T-helper 2 cell treated with Interferon-gamma antibody and Interleukin-4, amounts not matched to agents 5 μg/mL and 100 μg/mL, for 36 hours (primary cell): ENCODE data around the gene SLC44A1.

Experiments
- DNase-seq: peaks from one replicate; pipeline ENCODE4 v3.0.0; 2021; ENCODE audit warnings: low spot score
- H3K27ac Mint-ChIP-seq: one replicate; pipeline ENCODE4 v1.8.0; 2021; ENCODE audit warnings: mild to moderate bottlenecking, mixed read lengths
- H3K27me3 Mint-ChIP-seq: one replicate; pipeline ENCODE4 v1.8.0; 2021; ENCODE audit warnings: low read depth, mixed read lengths
- H3K36me3 Mint-ChIP-seq: one replicate; pipeline ENCODE4 v1.8.0; 2021; ENCODE audit warnings: low read depth, mixed read lengths
- H3K4me1 Mint-ChIP-seq: one replicate; pipeline ENCODE4 v1.8.0; 2021; ENCODE audit warnings: low read depth, mixed read lengths
- H3K4me3 Mint-ChIP-seq: one replicate; pipeline ENCODE4 v1.8.0; 2022; ENCODE audit warnings: mild to moderate bottlenecking, moderate library complexity, mixed read lengths
- H3K9me3 Mint-ChIP-seq: one replicate; pipeline ENCODE4 v1.8.0; 2021; ENCODE audit warnings: mixed read lengths

SLC44A1 gene

GRCh38 chr9:105290954-105291353, 46.5 kb downstream of the SLC44A1 start:
- peaks cover 23% of the 10 kb centered on the region for H3K27me3 Mint-ChIP-seq
- H3K4me1 Mint-ChIP-seq = peaks cover 5% of the 10 kb centered on the region
- H3K27ac Mint-ChIP-seq = no peak overlapping the region
- H3K4me3 Mint-ChIP-seq = no peak overlapping the region
- no peaks in the 10 kb centered on the region for H3K9me3 Mint-ChIP-seq
- DNase-seq = no peak
- no peaks in the 10 kb centered on the region for H3K36me3 Mint-ChIP-seq

- Mint-ChIP-seq H3K9me3 (no peaks in the 10 kb centered on the region), H3K4me1 (peaks cover 5% of the 10 kb centered on the region), H3K36me3 (no peaks in the 10 kb centered on the region), H3K27me3 (peaks cover 23% of the 10 kb centered on the region), H3K27ac (no peak overlapping the region), H3K4me3 (no peak overlapping the region)
- no peak for DNase-seq
These were observed 47.0 kb downstream of the SLC44A1 start for GRCh38 chr9:105291422-105291859.

GRCh38 chr9:105291938-105292337, 47.5 kb downstream of the SLC44A1 start:
- Mint-ChIP-seq H3K4me1 (peaks cover 6% of the 10 kb centered on the region), H3K27me3 (peaks cover 23% of the 10 kb centered on the region), H3K27ac (no peak overlapping the region), H3K36me3 (no peaks in the 10 kb centered on the region), H3K4me3 (no peak overlapping the region), H3K9me3 (no peaks in the 10 kb centered on the region)
- DNase-seq = no peak

GRCh38 chr9:105293408-105293807, 49.0 kb downstream of the SLC44A1 start:
- Mint-ChIP-seq H3K4me1 (peaks cover 7% of the 10 kb centered on the region), H3K36me3 (no peaks in the 10 kb centered on the region), H3K9me3 (no peaks in the 10 kb centered on the region), H3K4me3 (no peak overlapping the region), H3K27ac (no peak overlapping the region), H3K27me3 (peaks cover 21% of the 10 kb centered on the region)
- no peak for DNase-seq

- DNase-seq = no peak
- Mint-ChIP-seq H3K9me3 (no peaks in the 10 kb centered on the region), H3K27ac (no peak overlapping the region), H3K4me1 (peaks cover 16% of the 10 kb centered on the region), H3K36me3 (no peaks in the 10 kb centered on the region), H3K27me3 (peaks cover 18% of the 10 kb centered on the region), H3K4me3 (no peak overlapping the region)
These were observed 50.7 kb downstream of the SLC44A1 start for GRCh38 chr9:105295201-105295550.

- Mint-ChIP-seq H3K4me1 (peaks cover 16% of the 10 kb centered on the region), H3K36me3 (no peaks in the 10 kb centered on the region), H3K4me3 (no peak overlapping the region), H3K27ac (no peak overlapping the region), H3K27me3 (peaks cover 17% of the 10 kb centered on the region), H3K9me3 (no peaks in the 10 kb centered on the region)
- DNase-seq = no peak
These were observed 51.5 kb downstream of the SLC44A1 start for GRCh38 chr9:105295986-105296385.

GRCh38 chr9:105296445-105296844, 52.0 kb downstream of the SLC44A1 start:
- Mint-ChIP-seq H3K4me3 (no peak overlapping the region), H3K36me3 (no peaks in the 10 kb centered on the region), H3K27me3 (peaks cover 13% of the 10 kb centered on the region), H3K4me1 (peaks cover 16% of the 10 kb centered on the region), H3K27ac (no peak overlapping the region), H3K9me3 (no peaks in the 10 kb centered on the region)
- DNase-seq = no peak

- DNase-seq = no peak
- Mint-ChIP-seq H3K4me1 (peaks cover 16% of the 10 kb centered on the region), H3K9me3 (no peaks in the 10 kb centered on the region), H3K27me3 (peaks cover 10% of the 10 kb centered on the region), H3K4me3 (no peak overlapping the region), H3K27ac (no peak overlapping the region), H3K36me3 (no peaks in the 10 kb centered on the region)
These were observed 52.4 kb downstream of the SLC44A1 start for GRCh38 chr9:105296877-105297287.

- no peaks in the 10 kb centered on the region for H3K9me3 Mint-ChIP-seq
- peaks cover 7% of the 10 kb centered on the region for H3K27me3 Mint-ChIP-seq
- H3K4me1 Mint-ChIP-seq = peaks cover 16% of the 10 kb centered on the region
- no peaks in the 10 kb centered on the region for H3K36me3 Mint-ChIP-seq
- no peak overlapping the region for H3K27ac Mint-ChIP-seq
- DNase-seq = no peak
- no peak overlapping the region for H3K4me3 Mint-ChIP-seq
These were observed 53.1 kb downstream of the SLC44A1 start for GRCh38 chr9:105297442-105298075.

- Mint-ChIP-seq H3K9me3 (no peaks in the 10 kb centered on the region), H3K27me3 (peaks cover 8% of the 10 kb centered on the region), H3K36me3 (no peaks in the 10 kb centered on the region), H3K4me3 (no peak overlapping the region), H3K27ac (no peak overlapping the region), H3K4me1 (peaks cover 14% of the 10 kb centered on the region)
- peak; percentile 57 for DNase-seq
These were observed 54.9 kb downstream of the SLC44A1 start for GRCh38 chr9:105299190-105299854.

- no peak overlapping the region for H3K27ac Mint-ChIP-seq
- no peaks in the 10 kb centered on the region for H3K36me3 Mint-ChIP-seq
- no peak overlapping the region for H3K4me3 Mint-ChIP-seq
- no peak for DNase-seq
- no peaks in the 10 kb centered on the region for H3K9me3 Mint-ChIP-seq
- H3K4me1 Mint-ChIP-seq = peaks cover 9% of the 10 kb centered on the region
- H3K27me3 Mint-ChIP-seq = peaks cover 10% of the 10 kb centered on the region
These were observed 58.3 kb downstream of the SLC44A1 start for GRCh38 chr9:105302728-105303127.

GRCh38 chr9:105305856-105306255, 61.4 kb downstream of the SLC44A1 start:
- peaks cover 10% of the 10 kb centered on the region for H3K27me3 Mint-ChIP-seq
- no peak overlapping the region for H3K4me3 Mint-ChIP-seq
- H3K27ac Mint-ChIP-seq = no peak overlapping the region
- no peaks in the 10 kb centered on the region for H3K36me3 Mint-ChIP-seq
- H3K9me3 Mint-ChIP-seq = no peaks in the 10 kb centered on the region
- DNase-seq = no peak
- H3K4me1 Mint-ChIP-seq = no peaks in the 10 kb centered on the region

GRCh38 chr9:105306351-105307140, 62.1 kb downstream of the SLC44A1 start:
- no peak overlapping the region for H3K27ac Mint-ChIP-seq
- no peak overlapping the region for H3K4me3 Mint-ChIP-seq
- H3K27me3 Mint-ChIP-seq = peaks cover 10% of the 10 kb centered on the region
- no peaks in the 10 kb centered on the region for H3K36me3 Mint-ChIP-seq
- no peak for DNase-seq
- H3K4me1 Mint-ChIP-seq = no peaks in the 10 kb centered on the region
- H3K9me3 Mint-ChIP-seq = no peaks in the 10 kb centered on the region

- H3K27ac Mint-ChIP-seq = no peak overlapping the region
- H3K4me3 Mint-ChIP-seq = no peak overlapping the region
- H3K27me3 Mint-ChIP-seq = peaks cover 10% of the 10 kb centered on the region
- H3K36me3 Mint-ChIP-seq = no peaks in the 10 kb centered on the region
- H3K9me3 Mint-ChIP-seq = no peaks in the 10 kb centered on the region
- DNase-seq = no peak
- H3K4me1 Mint-ChIP-seq = no peaks in the 10 kb centered on the region
These were observed 63.2 kb downstream of the SLC44A1 start for GRCh38 chr9:105307591-105308130.
